Measurements from ENCODE around the gene OR9A4. TPM values are rescaled to one million over a fixed set of nuclear protein-coding genes. Genes with fewer than 3 reads are reported as not detected.

OR9A4 gene
- total and polyA plus RNA-seq, 2 experiments from 2014 or later, result not detected

GRCh38 chr7:141874787-141875186 lies 41.4 kb upstream of the OR9A4 start:
- Mint-ChIP-seq H3K36me3 (ENCODE audit: low read depth) (no peaks in the 10 kb centered on the region), H3K4me1 (peaks cover 24% of the 10 kb centered on the region), H3K9me3 (no peaks in the 10 kb centered on the region), H3K27me3 (ENCODE audit: insufficient read depth, low read depth, poor library complexity) (no peaks in the 10 kb centered on the region), H3K27ac (no peak overlapping the region), H3K4me3 (no peak overlapping the region)
- Histone ChIP-seq H3K4me1 (ENCODE audit: insufficient read depth) (peaks cover 18% of the 10 kb centered on the region), H3K4me2 (peak overlapping the region; percentile 49), H3K27me3 (ENCODE audit: insufficient read depth) (no peaks in the 10 kb centered on the region), H4K20me1 (replicated peaks; ENCODE audit: insufficient read depth) (no peaks in the 10 kb centered on the region), H3K4me3 (no peak overlapping the region), H3F3A (replicated peaks; ENCODE audit: low read depth) (no peaks in the 10 kb centered on the region), H2AFZ (peak overlapping the region; percentile 9; the same call in 1 of the 2 replicates), H3K79me2 (replicated peaks; ENCODE audit: insufficient read depth) (no peaks in the 10 kb centered on the region), H3K36me3 (ENCODE audit: insufficient read depth) (no peaks in the 10 kb centered on the region), H3K9me2 (ENCODE audit: insufficient read depth) (no peaks in the 10 kb centered on the region; the same call in 1 of the 2 replicates), H3K27ac (ENCODE audit: low read depth) (peak overlapping the region; percentile 33; the same call in 1 of the 2 replicates)
- DNase-seq (ENCODE audit: low spot score) (peak; percentile 32), ATAC-seq (peak; percentile 87)
- TF ChIP-seq ETS1 (IDR thresholded peaks at IDR 0.05) (no peak), ZNF462 (CRISPR knock-in tag; IDR thresholded peaks at IDR 0.05) (0 out of 2 replicates have a peak, but pooled peaks have one; percentile 63)

- Histone ChIP-seq H3K4me1 (ENCODE audit: insufficient read depth) (peaks cover 18% of the 10 kb centered on the region), H3K36me3 (ENCODE audit: insufficient read depth) (no peaks in the 10 kb centered on the region), H3K27me3 (ENCODE audit: insufficient read depth) (no peaks in the 10 kb centered on the region), H3K9me2 (ENCODE audit: insufficient read depth) (no peaks in the 10 kb centered on the region; the same call in 1 of the 2 replicates), H3K4me2 (peak overlapping the region; percentile 49), H2AFZ (no peak overlapping the region), H4K20me1 (replicated peaks; ENCODE audit: insufficient read depth) (no peaks in the 10 kb centered on the region), H3K79me2 (replicated peaks; ENCODE audit: insufficient read depth) (no peaks in the 10 kb centered on the region), H3K4me3 (0 out of 2 replicates have a peak overlapping the region, but pooled peaks have one; percentile 2), H3K27ac (ENCODE audit: low read depth) (0 out of 2 replicates have a peak overlapping the region, but pooled peaks have one; percentile 33), H3F3A (replicated peaks; ENCODE audit: low read depth) (no peaks in the 10 kb centered on the region)
- Mint-ChIP-seq H3K9me3 (no peaks in the 10 kb centered on the region), H3K27me3 (ENCODE audit: insufficient read depth, low read depth, poor library complexity) (no peaks in the 10 kb centered on the region), H3K27ac (peak overlapping the region; percentile 72), H3K4me1 (peaks cover 24% of the 10 kb centered on the region), H3K4me3 (peak overlapping the region; percentile 7; the same call in 1 of the 3 replicates), H3K36me3 (ENCODE audit: low read depth) (no peaks in the 10 kb centered on the region)
- ATAC-seq (peak; percentile 87), DNase-seq (ENCODE audit: low spot score) (peak; percentile 49)
- TF ChIP-seq ZNF462 (CRISPR knock-in tag; IDR thresholded peaks at IDR 0.05) (peak; percentile 52), CREB1 (CRISPR knock-in tag; IDR thresholded peaks at IDR 0.05; ENCODE audit: low read depth) (no peak)
Measured at GRCh38 chr7:141875453-141875852, 40.7 kb upstream of the OR9A4 start.

All from GM23338 (cell line).